GM12878 (cell line): ENCODE data around the gene GPR176. TPM values are rescaled to one million over a fixed set of nuclear protein-coding genes. Genes with fewer than 3 reads are reported as not detected.

Experiments used
- ATAC-seq: fragments of 200-7000 bp; cut with Tn5 transposase; 3 replicates; pipeline ENCODE4 v1.9.1; 2020; ENCODE audit warnings: mild to moderate bottlenecking, moderate library complexity
- BruUV-seq: library from RNA; stranded (reverse); fragments of 400-500 nt; replicated peaks from 2 replicates; lab custom pipeline; 2021; lab: Mats Ljungman, UMichigan
- CTCF ChIA-PET: fragments of 300-600 bp; sonication (Branson Sonifier 250); formaldehyde crosslinking; extraction: SDS; loops from one replicate; lab custom pipeline; 2021; ENCODE audit warnings: inconsistent platforms; lab: Yijun Ruan, JAX
- POLR2A ChIA-PET: fragments of 350-600 bp; formaldehyde crosslinking; extraction: SDS; loops from one replicate; lab custom pipeline; 2021; ENCODE audit warnings: inconsistent platforms; lab: Charles Lee
- RAD21 ChIA-PET: fragments of 300-600 bp; sonication (Branson Sonifier 250); formaldehyde crosslinking; loops from one replicate; lab custom pipeline; 2023; ENCODE audit warnings: antibody characterized with exemption; ENCODE audit not compliant: unreplicated experiment; lab: Charles Lee
- SMC1A ChIA-PET: fragments of 300-600 bp; sonication (Branson Sonifier 250); formaldehyde crosslinking; loops from one replicate; lab custom pipeline; 2023; ENCODE audit not compliant: unreplicated experiment, uncharacterized antibody; lab: Charles Lee
- DNase-seq: peaks from one replicate; pipeline ENCODE4 v3.0.0-alpha.2; 2011; ENCODE audit warnings: low read depth, low spot score
- FAIRE-seq: peaks from 3 replicates; lab custom pipeline; 2011; peaks lifted over from hg19 to GRCh38; lab: Jason Lieb, UNC
- H2AFZ ChIP-seq: 2 replicates; pipeline ENCODE4 v1.6.0; 2011; ENCODE audit warnings: low read depth, low read length, control low read depth; ENCODE audit not compliant: control insufficient read depth
- H3K27ac ChIP-seq: 2 replicates; pipeline ENCODE4 v1.5.1; 2011; ENCODE audit warnings: control low read depth; ENCODE audit not compliant: control insufficient read depth, insufficient read depth
- H3K27me3 ChIP-seq, 2 experiments: replicated peaks in 1 of 2; 2 replicates each; pipeline versions ENCODE4 v1.6.0 to v1.6.1; 2011; ENCODE audit warnings: low read length in 1 of 2; ENCODE audit not compliant: control insufficient read depth in 2 of 2, insufficient read depth in 2 of 2
- H3K36me3 ChIP-seq, 2 experiments: 2 replicates each; pipeline ENCODE4 v1.5.1; 2011; ENCODE audit warnings: low read length in 1 of 2; ENCODE audit not compliant: control insufficient read depth in 2 of 2, insufficient read depth in 2 of 2
- H3K4me1 ChIP-seq: 2 replicates; pipeline ENCODE4 v1.6.1; 2011; ENCODE audit warnings: mild to moderate bottlenecking, low read length, moderate library complexity, mixed read lengths; ENCODE audit not compliant: control insufficient read depth, insufficient read depth
- H3K4me2 ChIP-seq: 2 replicates; pipeline ENCODE4 v1.6.0; 2011; ENCODE audit warnings: control low read depth; ENCODE audit not compliant: control insufficient read depth, insufficient read depth
- H3K4me3 ChIP-seq: fragments of 200-600 bp; sonication (generic); 2 replicates; pipeline ENCODE4 v1.5.1; 2016
- H3K79me2 ChIP-seq: 2 replicates; pipeline ENCODE4 v1.6.0; 2011; ENCODE audit warnings: low read length; ENCODE audit not compliant: control insufficient read depth, insufficient read depth
- H3K9ac ChIP-seq: 2 replicates; pipeline ENCODE4 v1.8.0; 2011; ENCODE audit warnings: low read length, control low read depth, mixed read lengths; ENCODE audit not compliant: control insufficient read depth, insufficient read depth
- H3K9me3 ChIP-seq: replicated peaks from 3 replicates; pipeline ENCODE4 v1.5.1; 2011; ENCODE audit warnings: mild to moderate bottlenecking, low read length; ENCODE audit not compliant: control insufficient read depth, insufficient read depth
- H4K20me1 ChIP-seq: 2 replicates; pipeline ENCODE4 v1.6.0; 2011; ENCODE audit not compliant: control insufficient read depth, insufficient read depth
- CREB1 ChIP-seq: IDR thresholded peaks from 2 replicates; pipeline ENCODE4 v1.6.1; 2012; ENCODE audit warnings: low read depth, mild to moderate bottlenecking, inconsistent platforms
- RFX5 ChIP-seq: IDR thresholded peaks from 2 replicates; pipeline ENCODE4 v1.6.1; 2011; ENCODE audit warnings: low read depth, low read length, improper control_type of control experiment
- TAF1 ChIP-seq: IDR thresholded peaks from 2 replicates; pipeline ENCODE4 v1.6.1; 2011; ENCODE audit warnings: mild to moderate bottlenecking, low read depth, low read length, borderline replicate concordance
- YY1 ChIP-seq: IDR thresholded peaks from 2 replicates; pipeline ENCODE4 v1.6.1; 2011; ENCODE audit warnings: low read depth, mild to moderate bottlenecking, low read length
- ZNF24 ChIP-seq: fragments of 450-650 bp; IDR thresholded peaks from 2 replicates; pipeline ENCODE4 v1.6.1; 2017; ENCODE audit warnings: antibody characterized with exemption, mild to moderate bottlenecking
- WGBS: methylation state at CpG from one replicate; pipeline ENCODE4 v1.1.6; 2016; ENCODE audit warnings: low lambda C conversion rate; ENCODE audit not compliant: insufficient replicate concordance, insufficient coverage; ENCODE audit errors: missing lambda C conversion rate; 5-methylcytosine and 5-hydroxymethylcytosine counted together
- in situ Hi-C: fragments of 300-500 bp; cut with MboI; formaldehyde crosslinking; loops from 9 replicates; pipeline ENCODE4 v1.14.3; 2018; ENCODE audit warnings: mixed read lengths
- intact Hi-C: fragments of 100-400 bp; cut with micrococcal nuclease; formaldehyde crosslinking; loops from one replicate; pipeline ENCODE4 v1.14.2; 2022; ENCODE audit not compliant: unreplicated experiment
- polyA plus RNA-seq, 11 experiments: library from polyadenylated mRNA; depleted of rRNA in 4 of 11; unstranded in 6 of 11; stranded (reverse) in 5 of 11; fragments of >200 nt; fragmentation: Nextera tagmentation in 4 of 11; fragmentation: Illumina TruSeq in 1 of 11; extraction: Ambion mirVana in 4 of 11; extraction: Trizol in 1 of 11; gene quantifications; 1 replicate in 1 of 11; 2 replicates in 10 of 11; pipeline versions ENCODE4 v1.2.1 to v1.2.3, GENCODE V29; 2011 to 2016; ENCODE audit warnings: inconsistent platforms in 2 of 11, missing spikeins in 2 of 11, low read depth in 1 of 11
- total RNA-seq, 4 experiments: library from RNA; depleted of rRNA in 3 of 4; stranded (reverse); fragments of >200 nt in 3 of 4; fragmentation: Illumina TruSeq in 1 of 4; extraction: Trizol in 1 of 4; gene quantifications; 2 replicates each; pipeline versions ENCODE4 v1.2.1 to v1.2.3, GENCODE V29; 2013 to 2021
- TF ChIP-seq, protein P1 (sequence below): IDR thresholded peaks from 2 replicates; pipeline ENCODE4 v1.6.1; 2011; ENCODE audit warnings: borderline replicate concordance, low read depth, mild to moderate bottlenecking, moderate library complexity, mixed read lengths, low read length; ENCODE audit not compliant: insufficient read depth; ENCODE audit errors: extremely low read length
- TF ChIP-seq, protein P2 (sequence below), 3 experiments: IDR thresholded peaks in 2 of 3; conservative IDR thresholded peaks in 1 of 3; 2 replicates each; pipeline ENCODE4 v1.5.1; 2011; ENCODE audit warnings: low read depth in 3 of 3, low read length in 3 of 3, mild to moderate bottlenecking in 3 of 3, control low read depth in 2 of 3, moderate library complexity in 2 of 3, inconsistent platforms in 1 of 3, mixed read lengths in 1 of 3; ENCODE audit not compliant: control insufficient read depth in 2 of 3, insufficient read depth in 1 of 3; ENCODE audit errors: extremely low read depth in 1 of 3
- TF ChIP-seq, protein P3 (sequence below): IDR thresholded peaks from 2 replicates; pipeline ENCODE4 v1.6.1; 2011; ENCODE audit warnings: low read depth, low read length, improper control_type of control experiment, borderline replicate concordance
- TF ChIP-seq, protein P4 (sequence below): IDR thresholded peaks from 2 replicates; pipeline ENCODE4 v1.6.1; 2012; ENCODE audit warnings: low read depth, low read length, improper control_type of control experiment
- TF ChIP-seq, protein P5 (sequence below): fragments of 450-650 bp; formaldehyde crosslinking; IDR thresholded peaks from 2 replicates; pipeline ENCODE4 v1.4.0; 2020; ENCODE audit warnings: mild to moderate bottlenecking, moderate library complexity

The GPR176 gene
- total and polyA plus RNA-seq, 10 of the 15 experiments (the other 5 are each of a cell fraction or from before 2014, with no cell fraction given), result 0.02 to 0.33 (median 0.16) TPM; not detected in 4

DNA sequence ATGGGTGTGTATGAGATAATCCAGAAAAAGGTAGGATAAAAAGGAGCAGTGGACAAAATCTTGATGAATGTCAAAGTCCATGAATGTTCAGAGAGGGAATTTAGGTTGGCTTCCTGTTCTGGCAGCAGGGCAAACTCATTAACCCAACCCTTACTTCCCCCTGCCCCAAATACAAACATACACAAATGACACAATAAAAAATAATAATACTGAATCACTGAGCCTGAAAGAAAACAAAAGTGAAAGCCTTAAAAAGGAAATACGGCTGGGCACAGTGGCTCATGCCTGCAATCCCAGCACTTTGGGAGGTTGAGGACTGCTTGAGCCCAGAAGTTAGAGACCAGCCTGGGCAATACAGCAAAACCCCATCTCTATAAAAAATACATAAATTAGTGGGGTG lies 62.9 kb downstream of the GPR176 start (continued):
- TF ChIP-seq, protein P1, sequence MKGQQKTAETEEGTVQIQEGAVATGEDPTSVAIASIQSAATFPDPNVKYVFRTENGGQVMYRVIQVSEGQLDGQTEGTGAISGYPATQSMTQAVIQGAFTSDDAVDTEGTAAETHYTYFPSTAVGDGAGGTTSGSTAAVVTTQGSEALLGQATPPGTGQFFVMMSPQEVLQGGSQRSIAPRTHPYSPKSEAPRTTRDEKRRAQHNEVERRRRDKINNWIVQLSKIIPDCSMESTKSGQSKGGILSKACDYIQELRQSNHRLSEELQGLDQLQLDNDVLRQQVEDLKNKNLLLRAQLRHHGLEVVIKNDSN, result no peak

DNA sequence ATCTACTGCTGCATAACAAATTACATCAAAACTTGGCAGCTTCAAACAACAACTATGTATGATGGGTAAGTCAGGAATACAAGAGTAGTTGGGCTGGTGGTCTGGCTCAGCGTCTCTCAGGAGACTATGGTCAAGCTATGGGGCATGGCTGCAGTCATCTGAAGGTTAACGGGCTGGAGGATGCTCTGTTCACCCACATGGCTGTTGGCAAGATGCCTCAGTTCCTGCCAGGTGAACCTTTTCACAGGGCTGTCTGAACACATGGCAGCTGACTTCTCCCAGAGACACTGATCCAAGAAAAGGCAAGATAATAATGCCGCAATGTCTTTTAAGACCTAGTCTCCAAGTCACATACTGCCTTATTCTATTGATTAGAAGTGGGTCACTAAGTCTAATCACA lies 63.7 kb downstream of the GPR176 start:
- DNase-seq (no peak), FAIRE-seq (peak; percentile 27), ATAC-seq (no peak)
- no peak overlapping the region for H2AFZ ChIP-seq
- H3K4me1 ChIP-seq, result no peaks in the 10 kb centered on the region
- no TSS peak for BruUV-seq
- H3K4me3 ChIP-seq, result no peak overlapping the region
- no peak overlapping the region for H3K27ac ChIP-seq
- H3K36me3 ChIP-seq, result no peaks in the 10 kb centered on the region
- TF ChIP-seq RFX5 (no peak), YY1 (no peak), ZNF24 (no peak), CREB1 (no peak), TAF1 (no peak)
- TF ChIP-seq, protein P2, sequence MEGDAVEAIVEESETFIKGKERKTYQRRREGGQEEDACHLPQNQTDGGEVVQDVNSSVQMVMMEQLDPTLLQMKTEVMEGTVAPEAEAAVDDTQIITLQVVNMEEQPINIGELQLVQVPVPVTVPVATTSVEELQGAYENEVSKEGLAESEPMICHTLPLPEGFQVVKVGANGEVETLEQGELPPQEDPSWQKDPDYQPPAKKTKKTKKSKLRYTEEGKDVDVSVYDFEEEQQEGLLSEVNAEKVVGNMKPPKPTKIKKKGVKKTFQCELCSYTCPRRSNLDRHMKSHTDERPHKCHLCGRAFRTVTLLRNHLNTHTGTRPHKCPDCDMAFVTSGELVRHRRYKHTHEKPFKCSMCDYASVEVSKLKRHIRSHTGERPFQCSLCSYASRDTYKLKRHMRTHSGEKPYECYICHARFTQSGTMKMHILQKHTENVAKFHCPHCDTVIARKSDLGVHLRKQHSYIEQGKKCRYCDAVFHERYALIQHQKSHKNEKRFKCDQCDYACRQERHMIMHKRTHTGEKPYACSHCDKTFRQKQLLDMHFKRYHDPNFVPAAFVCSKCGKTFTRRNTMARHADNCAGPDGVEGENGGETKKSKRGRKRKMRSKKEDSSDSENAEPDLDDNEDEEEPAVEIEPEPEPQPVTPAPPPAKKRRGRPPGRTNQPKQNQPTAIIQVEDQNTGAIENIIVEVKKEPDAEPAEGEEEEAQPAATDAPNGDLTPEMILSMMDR (IDR thresholded peaks at IDR 0.05 in 2 of 3, conservative IDR thresholded peaks at IDR 0.05 in 1 of 3; ENCODE audit: control insufficient read depth in 2 of 3, extremely low read depth in 1 of 3, insufficient read depth in 1 of 3, low read depth in 3 of 3, low read length in 3 of 3), result no peak
- TF ChIP-seq, protein P3, sequence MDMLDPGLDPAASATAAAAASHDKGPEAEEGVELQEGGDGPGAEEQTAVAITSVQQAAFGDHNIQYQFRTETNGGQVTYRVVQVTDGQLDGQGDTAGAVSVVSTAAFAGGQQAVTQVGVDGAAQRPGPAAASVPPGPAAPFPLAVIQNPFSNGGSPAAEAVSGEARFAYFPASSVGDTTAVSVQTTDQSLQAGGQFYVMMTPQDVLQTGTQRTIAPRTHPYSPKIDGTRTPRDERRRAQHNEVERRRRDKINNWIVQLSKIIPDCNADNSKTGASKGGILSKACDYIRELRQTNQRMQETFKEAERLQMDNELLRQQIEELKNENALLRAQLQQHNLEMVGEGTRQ, result no peak
- TF ChIP-seq, protein P4, sequence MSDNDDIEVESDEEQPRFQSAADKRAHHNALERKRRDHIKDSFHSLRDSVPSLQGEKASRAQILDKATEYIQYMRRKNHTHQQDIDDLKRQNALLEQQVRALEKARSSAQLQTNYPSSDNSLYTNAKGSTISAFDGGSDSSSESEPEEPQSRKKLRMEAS, result no peak
- TF ChIP-seq, protein P5, sequence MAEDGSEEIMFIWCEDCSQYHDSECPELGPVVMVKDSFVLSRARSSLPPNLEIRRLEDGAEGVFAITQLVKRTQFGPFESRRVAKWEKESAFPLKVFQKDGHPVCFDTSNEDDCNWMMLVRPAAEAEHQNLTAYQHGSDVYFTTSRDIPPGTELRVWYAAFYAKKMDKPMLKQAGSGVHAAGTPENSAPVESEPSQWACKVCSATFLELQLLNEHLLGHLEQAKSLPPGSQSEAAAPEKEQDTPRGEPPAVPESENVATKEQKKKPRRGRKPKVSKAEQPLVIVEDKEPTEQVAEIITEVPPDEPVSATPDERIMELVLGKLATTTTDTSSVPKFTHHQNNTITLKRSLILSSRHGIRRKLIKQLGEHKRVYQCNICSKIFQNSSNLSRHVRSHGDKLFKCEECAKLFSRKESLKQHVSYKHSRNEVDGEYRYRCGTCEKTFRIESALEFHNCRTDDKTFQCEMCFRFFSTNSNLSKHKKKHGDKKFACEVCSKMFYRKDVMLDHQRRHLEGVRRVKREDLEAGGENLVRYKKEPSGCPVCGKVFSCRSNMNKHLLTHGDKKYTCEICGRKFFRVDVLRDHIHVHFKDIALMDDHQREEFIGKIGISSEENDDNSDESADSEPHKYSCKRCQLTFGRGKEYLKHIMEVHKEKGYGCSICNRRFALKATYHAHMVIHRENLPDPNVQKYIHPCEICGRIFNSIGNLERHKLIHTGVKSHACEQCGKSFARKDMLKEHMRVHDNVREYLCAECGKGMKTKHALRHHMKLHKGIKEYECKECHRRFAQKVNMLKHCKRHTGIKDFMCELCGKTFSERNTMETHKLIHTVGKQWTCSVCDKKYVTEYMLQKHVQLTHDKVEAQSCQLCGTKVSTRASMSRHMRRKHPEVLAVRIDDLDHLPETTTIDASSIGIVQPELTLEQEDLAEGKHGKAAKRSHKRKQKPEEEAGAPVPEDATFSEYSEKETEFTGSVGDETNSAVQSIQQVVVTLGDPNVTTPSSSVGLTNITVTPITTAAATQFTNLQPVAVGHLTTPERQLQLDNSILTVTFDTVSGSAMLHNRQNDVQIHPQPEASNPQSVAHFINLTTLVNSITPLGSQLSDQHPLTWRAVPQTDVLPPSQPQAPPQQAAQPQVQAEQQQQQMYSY (CRISPR knock-in tag), result no peak
- H3K9ac ChIP-seq, result no peak overlapping the region
- H3K4me2 ChIP-seq, result no peak overlapping the region
- H4K20me1 ChIP-seq, result no peaks in the 10 kb centered on the region
- CTCF ChIA-PET, result no interaction called here
- POLR2A ChIA-PET, result no interaction called here
- no peaks in the 10 kb centered on the region for H3K79me2 ChIP-seq
- H3K27me3 ChIP-seq, result peaks cover 0 to 5% of the 10 kb centered on the region in 2 experiments; a peak in 2 of 4 replicates
- intact Hi-C loops, result no loop called here
- RAD21 ChIA-PET, result interaction anchor here (1.0 kb wide), 1 partner anchor 17 kb away, joined by 3 read pairs; no protein-coding TSS in a partner anchor
- in situ Hi-C loops, result no loop called here
- no peaks in the 10 kb centered on the region for H3K9me3 ChIP-seq
- SMC1A ChIA-PET, result interaction anchor here (1.2 kb wide), 1 partner anchor 68 kb away, joined by 4 read pairs; no protein-coding TSS in a partner anchor
- 59% methylated on average over 3 of the region's 3 CpGs for WGBS
